NCI-H146 treated with DMSO at 0.1 percent for 48 hours (cell line): ENCODE results near the gene PPP1R7.
"Not testable (repeated sequence)": the region's sequence is repeated elsewhere in the genome, so short reads cannot be mapped to it uniquely, and the experiment has no call there.

Experiments used
- DNase-seq: peaks from one replicate; lab custom pipeline; 2025; ENCODE audit not compliant: unreplicated experiment; lab: John Stamatoyannopoulos, UW

The PPP1R7 gene

GRCh38 chr2:241190291-241190981 is 40.2 kb downstream of the PPP1R7 start:
- DNase-seq, result no peak

- DNase-seq, result peak; percentile 21
These were observed 40.8 kb downstream of the PPP1R7 start for GRCh38 chr2:241191081-241191480.

GRCh38 chr2:241193271-241193670 is 43.0 kb downstream of the PPP1R7 start:
- DNase-seq, result no peak

- DNase-seq, result no peak
These were observed 44.5 kb downstream of the PPP1R7 start for GRCh38 chr2:241194811-241195210.

- no peak for DNase-seq
These were observed 45.4 kb downstream of the PPP1R7 start for GRCh38 chr2:241195506-241196130.

GRCh38 chr2:241197246-241197645 is 47.0 kb downstream of the PPP1R7 start:
- not testable (repeated sequence) for DNase-seq

GRCh38 chr2:241197947-241198346 is 47.7 kb downstream of the PPP1R7 start:
- DNase-seq, result no peak

GRCh38 chr2:241198381-241199279 is 48.4 kb downstream of the PPP1R7 start:
- DNase-seq, result no peak

GRCh38 chr2:241199286-241199685 is 49.0 kb downstream of the PPP1R7 start:
- DNase-seq, result no peak

GRCh38 chr2:241199897-241200821 is 49.9 kb downstream of the PPP1R7 start:
- no peak for DNase-seq

GRCh38 chr2:241200822-241201395 is 50.6 kb downstream of the PPP1R7 start:
- DNase-seq, result no peak

GRCh38 chr2:241201445-241202267 is 51.4 kb downstream of the PPP1R7 start:
- DNase-seq, result no peak

- no peak for DNase-seq
These were observed 52.0 kb downstream of the PPP1R7 start for GRCh38 chr2:241202268-241202585.

GRCh38 chr2:241202681-241203080 is 52.4 kb downstream of the PPP1R7 start:
- DNase-seq, result no peak

GRCh38 chr2:241203218-241204009 is 53.1 kb downstream of the PPP1R7 start:
- DNase-seq, result no peak

GRCh38 chr2:241204010-241204384 is 53.7 kb downstream of the PPP1R7 start:
- DNase-seq, result no peak

- no peak for DNase-seq
These were observed 54.2 kb downstream of the PPP1R7 start for GRCh38 chr2:241204490-241204889.

- DNase-seq, result no peak
These were observed 54.8 kb downstream of the PPP1R7 start for GRCh38 chr2:241205086-241205485.

- no peak for DNase-seq
These were observed 56.9 kb downstream of the PPP1R7 start for GRCh38 chr2:241207151-241207550.
